Measurements from ENCODE around the gene ARMC9.
"Not testable (repeated sequence)": the region's sequence is repeated elsewhere in the genome, so short reads cannot be mapped to it uniquely, and the experiment has no call there.

The ARMC9 gene

DNA sequence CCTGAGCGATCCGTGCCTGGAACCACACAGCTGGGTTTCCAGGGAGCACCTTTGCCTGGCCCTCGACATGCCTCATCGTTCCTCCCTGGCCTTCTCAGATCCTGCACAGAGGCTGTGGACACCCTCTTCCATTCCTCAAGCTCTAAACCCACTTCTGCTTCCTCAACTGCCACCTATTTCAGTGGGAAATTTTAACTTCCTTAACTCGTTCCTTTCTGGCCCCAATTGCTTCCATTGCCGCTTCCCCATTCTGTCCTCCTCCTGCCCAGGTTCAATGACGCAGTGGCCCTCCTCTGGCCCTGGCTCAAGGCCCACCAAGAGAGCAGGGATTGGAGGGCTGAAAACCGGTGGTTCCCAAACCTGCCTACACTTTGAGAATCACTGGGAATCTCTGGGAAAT, 192.2 kb downstream of the ARMC9 start:
- no peak for DNase-seq

DNA sequence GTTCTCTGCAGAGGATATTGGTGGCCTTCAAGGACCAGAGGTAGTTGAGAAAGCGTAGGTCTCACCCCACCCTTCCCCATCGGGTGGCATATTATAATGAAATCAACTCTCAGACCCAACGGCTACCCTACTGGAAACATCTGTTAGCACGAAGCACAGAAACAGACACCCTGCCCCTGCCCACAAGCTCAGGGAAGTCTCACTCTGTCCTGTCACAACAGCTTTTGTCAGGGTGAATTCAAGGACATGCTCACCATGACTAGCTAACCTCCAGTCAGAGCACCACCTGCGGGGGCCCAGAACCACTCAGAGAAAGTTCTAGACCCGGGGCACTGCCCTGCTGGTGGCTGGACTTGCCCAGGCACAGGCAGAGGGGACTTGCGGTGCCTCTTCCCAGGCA, 193.6 kb downstream of the ARMC9 start:
- DNase-seq: no peak

DNA sequence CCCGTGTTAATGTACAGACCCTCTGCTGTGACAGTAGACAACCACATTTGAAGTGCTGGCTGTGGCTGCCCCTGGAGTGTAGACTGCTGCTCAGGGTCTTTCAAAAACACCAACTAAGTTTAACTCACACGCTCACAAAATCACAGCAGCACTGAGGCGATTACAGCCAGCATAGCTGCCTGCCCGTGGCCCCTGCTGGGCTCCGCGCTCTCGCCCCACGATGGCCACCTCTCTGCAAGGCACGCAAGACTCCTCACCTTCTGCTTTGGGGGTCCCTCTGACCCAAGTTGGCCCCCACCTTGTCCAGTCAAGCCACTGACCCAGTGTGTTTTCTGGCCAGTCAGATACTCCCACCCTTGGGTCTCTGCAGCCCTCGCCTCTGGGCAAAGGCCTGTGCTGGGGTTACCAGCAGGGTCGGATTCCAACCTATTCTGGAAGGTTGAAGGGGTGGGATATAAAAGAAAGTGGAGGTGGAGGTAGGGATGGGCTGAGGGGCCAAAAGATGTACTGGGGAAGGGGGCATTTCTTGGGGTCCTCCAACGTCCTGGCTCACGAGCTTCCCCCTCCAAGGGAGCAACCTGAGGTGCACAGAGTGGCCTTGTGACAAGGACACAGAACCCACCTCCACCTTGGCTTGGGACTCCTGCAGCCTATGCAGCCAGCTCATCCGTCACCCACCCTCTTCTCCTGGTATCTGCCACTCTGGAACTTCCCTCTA, 194.2 kb downstream of the ARMC9 start:
- no peak for DNase-seq

DNA sequence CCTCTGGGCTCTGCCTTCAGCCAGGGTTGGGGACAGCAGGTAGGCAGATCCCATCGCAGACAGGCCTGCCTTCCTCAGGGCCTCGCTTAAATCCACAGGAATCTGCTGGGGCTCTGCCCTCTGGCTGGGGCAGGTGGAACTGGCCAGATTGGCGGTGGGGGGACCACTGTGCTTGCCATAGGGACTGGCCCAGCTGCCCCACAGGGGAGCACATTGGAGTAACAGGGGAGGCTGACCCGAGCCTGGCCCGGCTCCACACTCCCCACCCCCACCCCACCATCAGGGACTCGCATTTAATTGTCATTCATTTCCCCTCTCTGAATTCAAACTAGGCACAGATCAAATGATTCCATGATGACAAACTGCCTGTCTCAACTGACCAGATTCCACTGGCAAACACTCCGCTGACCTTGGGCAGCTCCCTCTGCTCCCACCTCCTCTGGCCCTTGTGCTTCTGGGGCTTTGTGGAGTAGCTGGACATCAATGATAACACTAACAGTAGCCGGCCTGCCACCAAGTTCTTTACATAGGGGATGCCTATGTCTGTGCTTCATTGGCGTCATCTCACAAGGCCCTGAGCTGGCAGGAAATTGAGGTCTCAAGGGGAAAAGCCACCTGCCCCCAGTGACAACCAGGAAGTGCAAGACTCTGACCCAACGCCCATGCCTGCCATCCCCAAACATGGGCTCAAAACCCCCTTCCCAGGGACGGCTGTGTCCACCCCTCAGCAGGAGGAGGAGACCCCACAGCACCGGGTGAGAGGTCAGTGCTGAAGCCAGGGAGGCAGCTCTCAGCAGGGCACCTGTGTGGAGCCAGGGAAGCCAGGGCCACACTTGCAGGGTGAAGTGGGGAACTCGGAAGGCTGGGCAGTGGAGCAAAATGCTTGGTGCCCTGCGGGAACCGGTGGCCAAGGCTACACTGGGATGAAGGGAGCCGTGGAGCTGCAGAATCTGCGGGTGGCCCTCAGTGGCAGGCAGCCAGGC, 195.0 kb downstream of the ARMC9 start:
- no peak for DNase-seq

DNA sequence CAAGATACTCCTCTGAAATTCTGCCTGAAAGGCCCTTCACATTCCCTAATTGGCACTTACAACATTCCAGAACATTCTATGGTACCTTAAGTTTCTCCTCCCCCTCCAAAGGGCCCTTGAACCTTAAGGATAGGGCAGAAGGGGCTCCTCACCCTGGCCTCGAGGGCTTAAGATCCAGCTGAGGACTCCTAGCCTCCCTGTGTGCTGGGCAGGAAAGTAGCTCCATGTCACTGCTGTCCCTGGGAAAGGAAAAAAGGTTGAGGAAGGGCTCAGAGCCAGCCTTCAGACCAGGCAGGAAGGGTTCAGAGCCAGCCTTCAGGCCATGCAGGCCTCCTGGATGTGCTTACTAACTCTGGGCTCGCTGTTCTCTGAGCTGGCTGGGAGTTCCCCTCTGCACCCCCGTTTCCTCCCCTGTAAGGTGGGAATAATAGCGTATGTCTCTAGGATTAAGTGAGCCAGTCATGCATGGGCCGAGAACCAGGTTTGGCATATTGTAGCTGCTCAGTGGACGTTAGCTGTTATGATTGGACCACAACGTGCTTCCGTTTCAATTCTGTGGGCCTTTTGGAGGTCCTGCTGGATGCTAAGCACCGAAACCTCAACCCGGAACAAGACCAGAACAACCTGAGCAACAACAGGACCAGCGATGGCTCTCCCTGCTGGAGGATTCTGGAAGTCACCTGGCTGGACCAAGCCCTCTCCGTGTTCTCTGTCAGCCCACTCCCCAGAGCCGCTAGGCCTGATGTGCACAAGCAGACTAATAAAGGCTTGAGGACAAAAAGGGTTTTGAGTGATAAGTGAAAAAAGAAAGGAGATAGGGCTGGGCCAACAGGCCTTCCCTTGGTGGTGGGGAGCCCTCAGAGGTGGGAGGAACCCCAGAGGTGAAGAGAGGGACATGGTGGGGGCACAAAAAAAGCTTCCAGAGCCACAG, 196.0 kb downstream of the ARMC9 start:
- no peak for DNase-seq

DNA sequence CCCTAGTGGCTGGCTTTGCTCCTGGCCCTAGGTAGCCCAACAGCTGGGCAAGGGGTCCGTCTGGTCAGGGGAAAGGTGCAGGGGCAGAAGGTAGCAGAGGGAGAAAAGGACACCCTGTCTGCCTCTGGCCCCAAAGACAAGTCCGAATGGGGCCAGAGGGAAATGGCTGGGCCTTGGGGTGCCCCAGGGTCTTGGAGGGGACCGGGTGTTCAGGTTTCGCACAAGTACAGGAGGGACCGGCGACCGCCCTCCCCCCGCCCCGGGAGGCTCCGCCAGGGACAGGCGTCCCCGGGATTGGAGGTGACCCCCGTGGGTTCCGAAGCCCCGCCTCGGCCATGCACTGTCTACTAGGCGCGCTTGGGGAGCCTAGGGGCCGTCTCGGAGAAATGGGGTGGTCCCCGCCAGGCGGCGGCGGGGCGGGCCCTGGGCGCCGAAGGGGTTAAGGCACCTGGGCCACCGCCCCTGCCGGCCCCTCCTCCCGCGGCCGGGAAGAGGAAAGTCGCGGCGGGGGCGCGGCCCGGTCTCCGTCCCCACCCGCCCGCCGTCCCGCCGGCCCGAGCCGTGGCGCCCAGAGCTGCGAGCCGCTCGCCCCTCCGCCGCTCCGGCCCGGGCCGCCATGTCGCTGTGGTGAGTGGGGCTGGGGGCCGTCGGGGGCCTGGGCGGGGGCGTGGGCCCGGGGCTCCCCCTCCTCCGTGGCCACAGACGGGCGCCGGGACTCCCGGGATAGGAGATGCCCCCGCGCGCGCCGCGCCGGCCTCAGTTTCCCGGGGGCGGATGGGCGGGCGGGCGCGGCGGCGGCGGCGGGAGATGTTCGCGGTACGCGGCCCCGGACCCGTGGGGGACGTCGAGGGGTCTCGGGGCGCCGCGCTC, 197.0 kb downstream of the ARMC9 start, which contains the start of gene B3GNT7:
TSS of gene B3GNT7 (plus strand) at position 523 of the 870 bp plus-strand sequence. CDS start at position 617, 94 bp downstream.
- no peak for DNase-seq

DNA sequence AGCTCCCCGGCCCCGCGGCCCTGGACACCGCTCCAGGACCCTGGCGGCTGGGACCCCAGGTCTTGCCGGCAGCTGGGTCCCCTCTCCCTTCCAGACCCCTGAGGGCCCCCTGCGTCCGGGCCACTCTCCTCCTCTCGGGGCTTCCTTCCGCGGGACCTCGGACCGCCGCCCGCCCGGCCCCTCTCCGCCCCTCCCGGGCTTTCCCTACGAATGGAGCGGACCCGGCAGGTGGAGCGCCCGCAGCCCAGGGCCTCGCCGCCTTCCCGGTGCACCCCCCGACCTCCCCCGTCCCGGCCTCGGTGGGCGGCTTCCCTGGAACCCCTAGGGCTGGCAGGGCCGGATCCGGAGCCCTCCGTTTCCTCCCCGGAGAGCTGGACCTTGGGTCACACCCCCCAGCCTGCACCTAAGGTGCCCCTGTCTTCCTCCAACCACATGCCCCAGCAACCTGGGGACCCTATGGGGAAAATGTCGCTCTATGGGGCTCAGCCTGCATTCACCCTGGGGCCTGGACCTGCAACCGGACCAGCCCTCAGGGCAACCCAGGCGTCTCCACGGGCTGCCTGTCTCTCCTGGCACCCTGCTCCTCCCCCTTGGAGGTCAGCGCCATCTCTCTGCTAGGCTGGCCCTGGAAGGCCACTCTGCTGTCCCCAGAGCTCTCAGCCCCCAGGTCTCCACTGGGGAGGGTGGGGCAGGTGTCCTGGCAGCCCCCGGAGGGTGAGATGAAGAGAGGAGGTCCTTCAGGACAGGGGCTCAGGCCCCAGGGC, 197.8 kb downstream of the ARMC9 start:
- DNase-seq: no peak

DNA sequence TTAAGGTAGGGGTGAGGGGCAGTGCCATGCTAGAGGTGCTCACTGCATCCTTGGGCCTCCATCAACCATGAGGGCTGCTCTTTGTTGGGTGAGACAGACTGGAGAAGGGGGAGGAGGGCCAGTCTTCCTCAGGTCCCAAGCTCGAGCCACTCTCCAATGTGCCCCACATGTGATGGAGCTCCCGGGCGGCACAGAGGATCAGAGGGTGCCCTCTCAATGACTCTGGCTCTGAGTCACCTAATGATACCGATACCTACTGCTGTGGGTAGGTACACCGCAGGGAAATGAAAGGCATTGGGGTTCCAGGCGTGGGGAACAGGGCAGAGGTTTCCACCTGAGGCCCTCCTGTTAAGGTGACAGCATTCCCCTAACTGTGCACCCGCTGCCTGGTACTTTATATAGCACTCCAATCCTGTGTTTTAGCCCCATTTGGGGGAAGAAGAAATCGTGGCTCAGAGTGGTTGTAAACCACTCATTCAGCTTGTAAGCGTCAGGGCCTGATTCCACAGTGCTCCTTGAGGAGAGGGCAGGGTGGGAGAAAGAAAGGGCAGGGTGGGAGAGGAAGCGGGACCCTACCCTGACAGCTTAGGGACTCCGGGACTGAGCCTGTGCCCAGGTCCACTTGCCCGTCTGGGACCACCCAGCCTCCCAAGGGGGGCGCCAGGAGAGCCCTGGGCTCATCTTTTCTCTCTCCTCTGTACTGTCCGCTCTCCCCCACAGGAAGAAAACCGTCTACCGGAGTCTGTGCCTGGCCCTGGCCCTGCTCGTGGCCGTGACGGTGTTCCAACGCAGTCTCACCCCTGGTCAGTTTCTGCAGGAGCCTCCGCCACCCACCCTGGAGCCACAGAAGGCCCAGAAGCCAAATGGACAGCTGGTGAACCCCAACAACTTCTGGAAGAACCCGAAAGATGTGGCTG, 198.8 kb downstream of the ARMC9 start:
- DNase-seq: no peak

DNA sequence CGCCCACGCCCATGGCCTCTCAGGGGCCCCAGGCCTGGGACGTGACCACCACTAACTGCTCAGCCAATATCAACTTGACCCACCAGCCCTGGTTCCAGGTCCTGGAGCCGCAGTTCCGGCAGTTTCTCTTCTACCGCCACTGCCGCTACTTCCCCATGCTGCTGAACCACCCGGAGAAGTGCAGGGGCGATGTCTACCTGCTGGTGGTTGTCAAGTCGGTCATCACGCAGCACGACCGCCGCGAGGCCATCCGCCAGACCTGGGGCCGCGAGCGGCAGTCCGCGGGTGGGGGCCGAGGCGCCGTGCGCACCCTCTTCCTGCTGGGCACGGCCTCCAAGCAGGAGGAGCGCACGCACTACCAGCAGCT, 199.5 kb downstream of the ARMC9 start:
- no peak for DNase-seq

DNA sequence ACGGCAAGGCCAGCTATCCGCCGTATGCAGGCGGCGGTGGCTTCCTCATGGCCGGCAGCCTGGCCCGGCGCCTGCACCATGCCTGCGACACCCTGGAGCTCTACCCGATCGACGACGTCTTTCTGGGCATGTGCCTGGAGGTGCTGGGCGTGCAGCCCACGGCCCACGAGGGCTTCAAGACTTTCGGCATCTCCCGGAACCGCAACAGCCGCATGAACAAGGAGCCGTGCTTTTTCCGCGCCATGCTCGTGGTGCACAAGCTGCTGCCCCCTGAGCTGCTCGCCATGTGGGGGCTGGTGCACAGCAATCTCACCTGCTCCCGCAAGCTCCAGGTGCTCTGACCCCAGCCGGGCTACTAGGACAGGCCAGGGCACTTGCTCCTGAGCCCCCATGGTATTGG, 200.2 kb downstream of the ARMC9 start:
- no peak for DNase-seq

DNA sequence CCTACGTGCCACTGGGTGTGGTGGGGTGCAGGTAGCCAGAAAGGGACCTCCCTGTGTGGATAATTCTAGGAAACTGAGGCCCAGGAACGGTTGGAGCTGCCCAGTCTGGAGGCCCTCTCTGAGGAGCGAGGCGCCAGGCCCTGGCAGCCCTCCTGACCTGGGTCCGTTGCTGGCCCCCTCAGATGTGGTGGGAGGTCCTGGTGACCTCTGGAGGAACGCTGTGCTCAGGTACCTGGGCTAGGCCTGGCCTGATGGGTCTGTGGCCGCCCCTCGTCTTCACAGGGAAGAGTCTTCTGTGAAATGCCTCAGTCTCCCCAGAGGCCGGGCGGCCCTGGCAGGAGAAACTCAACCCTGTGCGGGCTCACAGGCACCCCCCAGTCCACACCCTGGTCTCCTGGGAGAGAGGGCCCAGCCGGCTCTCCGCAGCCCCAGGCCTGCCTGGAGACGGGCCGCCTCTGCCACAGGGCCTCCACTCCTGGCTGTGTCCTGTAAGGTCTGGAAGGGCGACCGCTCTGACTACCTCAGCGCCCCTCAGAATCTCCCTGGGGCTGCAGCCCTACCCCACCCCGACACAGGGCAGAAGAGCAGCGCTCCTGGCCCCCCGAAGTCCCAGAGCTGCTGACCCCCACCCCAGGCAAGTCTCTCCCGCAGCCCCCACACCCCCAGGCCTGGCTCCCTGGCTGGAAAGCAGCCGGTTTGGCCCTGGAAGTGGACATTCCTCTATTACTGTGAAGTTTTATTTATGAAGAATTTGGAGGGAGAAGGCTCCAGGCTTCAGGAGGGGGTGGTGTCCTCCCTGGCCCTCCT, 200.8 kb downstream of the ARMC9 start:
- no peak for DNase-seq

DNA sequence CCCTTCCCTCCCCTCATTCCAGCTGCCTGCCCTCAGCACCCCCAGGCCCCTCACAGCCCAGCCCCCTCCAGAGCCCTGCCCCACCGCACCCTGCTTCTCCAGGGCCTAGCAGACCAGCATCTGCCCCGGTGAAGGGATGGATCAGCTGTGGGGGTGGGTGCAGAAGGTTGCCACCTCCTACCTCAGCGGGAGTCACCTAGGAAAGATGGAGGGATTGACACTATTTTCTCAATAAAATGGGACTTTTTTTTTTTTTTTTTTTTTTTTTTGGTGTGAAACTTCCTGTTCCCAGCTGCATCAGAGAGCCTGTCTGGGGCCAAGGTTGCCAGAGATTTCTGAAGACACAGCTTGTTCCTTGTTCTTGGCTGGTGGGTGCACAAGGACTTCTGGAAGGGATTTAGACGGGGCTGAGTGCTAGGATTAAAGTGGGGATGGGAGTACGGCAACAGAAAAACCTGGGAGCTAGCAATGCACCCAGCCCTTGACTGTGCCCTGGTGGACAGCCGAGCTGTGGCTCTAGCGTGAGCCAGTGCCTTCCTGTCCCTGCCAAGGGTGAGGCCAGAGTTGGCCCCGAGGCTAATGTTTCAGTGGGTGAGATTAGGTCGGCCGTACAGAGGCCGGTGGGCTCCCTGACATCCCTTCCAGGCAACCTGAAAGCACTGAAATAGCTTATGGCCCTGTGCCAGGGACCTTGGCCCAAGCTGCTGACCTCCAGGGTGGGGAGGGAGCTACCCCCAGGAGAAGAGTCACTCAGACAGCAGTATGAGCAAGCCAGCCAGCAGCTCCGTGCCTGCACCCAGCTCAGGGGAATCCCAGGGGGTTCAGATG, 201.6 kb downstream of the ARMC9 start:
- no peak for DNase-seq

DNA sequence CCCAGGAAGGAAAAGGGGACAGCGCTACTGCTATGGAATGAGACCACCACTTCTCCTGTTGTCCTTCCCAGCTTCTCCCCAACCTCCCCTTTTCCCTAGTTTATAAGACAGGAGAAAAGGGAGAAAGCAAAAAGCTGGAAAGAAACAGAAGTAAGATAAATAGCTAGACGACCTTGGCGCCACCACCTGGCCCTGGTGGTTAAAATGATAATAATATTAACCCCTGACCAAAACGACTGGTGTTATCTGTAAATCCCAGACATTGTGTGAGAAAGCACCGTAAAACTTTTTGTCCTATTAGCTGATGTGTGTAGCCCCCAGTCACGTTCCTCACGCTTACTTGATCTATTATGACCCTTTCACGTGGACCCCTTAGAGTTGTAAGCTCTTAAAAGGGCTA, 202.2 kb downstream of the ARMC9 start:
- DNase-seq: not testable (repeated sequence)

DNA sequence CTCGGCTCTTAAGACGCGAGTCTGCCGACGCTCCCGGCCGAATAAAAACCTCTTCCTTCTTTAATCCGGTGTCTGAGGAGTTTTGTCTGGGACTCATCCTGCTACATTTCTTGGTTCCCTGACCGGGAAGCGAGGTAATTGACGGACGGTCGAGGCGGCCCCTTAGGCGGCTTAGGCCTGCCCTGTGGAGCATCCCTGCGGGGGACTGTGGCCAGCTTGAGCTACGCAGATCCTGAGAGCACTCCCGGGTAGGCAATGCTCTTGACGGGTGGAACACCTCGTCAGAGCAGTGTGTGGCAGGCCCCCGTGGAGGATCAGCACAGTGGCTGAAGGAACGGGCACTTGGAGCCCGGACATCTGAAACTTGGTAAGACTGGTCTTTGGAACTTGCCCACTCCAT, 202.7 kb downstream of the ARMC9 start:
- not testable (repeated sequence) for DNase-seq

DNA sequence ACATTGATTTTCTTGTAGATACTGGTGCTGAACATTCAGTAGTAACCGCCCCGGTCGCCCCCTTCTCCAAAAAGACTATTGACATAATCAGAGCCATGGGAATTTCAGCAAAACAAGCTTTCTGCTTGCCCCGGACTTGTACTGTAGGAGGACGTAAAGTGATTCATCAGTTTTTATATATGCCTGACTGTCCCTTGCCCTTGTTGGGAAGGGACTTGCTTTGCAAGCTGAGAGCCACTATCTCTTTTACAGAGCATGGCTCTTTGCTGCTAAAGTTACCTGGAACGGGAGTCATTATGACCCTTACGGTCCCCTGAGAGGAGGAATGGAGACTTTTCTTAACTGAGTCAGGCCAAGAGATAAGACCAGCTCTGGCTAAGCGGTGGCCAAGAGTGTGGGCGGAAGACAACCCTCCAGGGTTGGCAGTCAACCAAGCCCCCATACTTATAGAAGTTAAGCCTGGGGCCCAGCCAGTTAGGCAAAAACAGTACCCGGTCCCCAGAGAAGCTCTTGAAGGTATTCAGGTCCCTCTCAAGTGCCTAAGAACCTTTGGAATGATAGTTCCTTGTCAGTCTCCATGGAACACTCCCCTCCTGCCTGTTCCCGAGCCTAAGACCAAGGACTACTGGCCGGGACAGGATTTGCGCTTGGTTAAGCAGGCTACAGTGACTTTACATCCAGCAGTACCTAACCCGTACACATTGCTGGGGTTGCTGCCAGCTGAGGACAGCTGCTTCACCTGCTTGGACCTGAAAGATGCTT, 205.2 kb downstream of the ARMC9 start:
- DNase-seq: peak; percentile 73

DNA sequence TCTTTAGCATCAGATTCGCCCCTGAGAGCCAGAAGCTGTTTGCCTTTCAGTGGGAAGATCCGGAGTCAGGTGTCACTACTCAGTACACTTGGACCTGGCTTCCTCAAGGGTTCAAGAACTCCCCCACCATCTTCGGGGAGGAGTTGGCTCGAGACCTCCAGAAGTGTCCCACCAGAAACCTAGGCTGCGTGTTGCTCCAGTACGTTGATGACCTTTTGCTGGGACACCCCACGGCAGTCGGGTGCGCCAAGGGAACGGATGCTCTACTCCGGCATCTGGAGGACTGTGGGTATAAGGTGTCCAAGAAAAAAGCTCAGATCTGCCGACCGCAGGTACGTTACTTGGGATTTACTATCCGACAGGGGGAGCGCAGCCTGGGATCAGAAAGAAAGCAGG, 205.8 kb downstream of the ARMC9 start:
- DNase-seq: not testable (repeated sequence)

Measured in NCI-H2029 (cell line).